Epithelial cell of esophagus (primary cell): ENCODE measurements around the gene ENDOU.
A peak's percentile ranks its signal among the peaks of the same experiment; 100 is the strongest.

ENCODE experiments used
- DNase-seq: peaks from one replicate; pipeline ENCODE4 v3.0.0; 2010; ENCODE audit warnings: low read depth
- H3K4me3 ChIP-seq: 2 replicates; pipeline ENCODE4 v1.5.1; 2011; ENCODE audit warnings: mild to moderate bottlenecking, low read length, control low read depth
- CTCF ChIP-seq: IDR thresholded peaks from 2 replicates; pipeline ENCODE4 v1.5.1; 2011; ENCODE audit warnings: low read depth, mild to moderate bottlenecking, low read length, control low read depth, inconsistent platforms; ENCODE audit not compliant: insufficient read depth; ENCODE audit errors: missing control alignments

ENDOU gene

DNA sequence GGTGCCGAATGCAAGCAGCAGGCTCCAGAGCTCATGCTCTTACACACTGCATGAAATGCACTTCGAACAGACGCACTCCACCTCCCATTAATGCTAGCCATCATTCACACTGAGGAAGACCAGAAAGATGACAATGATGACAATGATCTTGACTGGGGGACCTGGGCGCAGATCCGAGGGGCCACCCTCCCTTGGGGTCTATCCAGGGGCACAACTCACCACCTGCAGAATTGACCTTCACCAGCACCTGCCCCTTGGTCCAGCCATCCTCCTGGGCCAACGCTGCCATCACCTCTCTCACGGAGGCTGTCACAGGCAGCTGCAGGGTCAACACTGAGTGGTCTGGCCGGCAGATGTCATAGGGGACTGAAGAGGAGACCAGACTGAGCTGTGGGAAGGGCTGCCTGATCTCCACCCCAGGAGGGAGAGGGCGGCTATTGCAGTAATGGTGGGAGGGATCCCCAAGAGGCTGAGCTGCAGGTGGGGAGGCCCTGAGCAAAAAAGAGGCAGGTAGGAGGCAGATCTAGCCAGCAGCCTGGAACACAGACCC lies 18.1 kb upstream of the ENDOU start:
- no peak overlapping the region for H3K4me3 ChIP-seq
- DNase-seq, result no peak
- TF ChIP-seq CTCF, result no peak

DNA sequence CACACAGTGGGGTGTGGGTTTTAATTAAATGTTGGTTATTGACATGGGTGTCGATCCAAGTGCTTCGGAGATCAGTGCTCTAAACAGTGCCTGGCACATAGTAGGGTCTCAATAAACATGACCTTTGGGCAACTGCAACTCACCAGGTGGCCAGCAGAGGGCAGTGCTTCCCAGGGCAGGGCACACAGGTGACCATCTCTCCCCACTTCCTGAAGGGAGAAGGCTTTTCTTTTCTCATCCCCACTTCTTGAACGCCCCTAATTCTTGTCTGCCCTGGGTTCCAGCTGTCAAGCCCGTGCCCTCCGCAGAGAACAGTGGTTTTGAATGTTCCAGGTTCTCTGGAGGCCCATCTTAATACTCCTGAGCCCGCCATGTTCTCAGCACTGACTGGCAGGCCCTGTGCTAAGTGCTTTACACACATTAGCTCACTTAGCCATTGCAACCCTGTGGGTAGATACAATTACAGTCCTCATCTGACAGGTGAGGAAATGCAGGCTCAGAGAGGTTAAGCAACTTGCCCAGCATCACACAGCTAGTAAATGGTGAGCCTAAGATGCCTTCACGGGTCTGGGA lies 17.0 kb upstream of the ENDOU start:
- no peak overlapping the region for H3K4me3 ChIP-seq
- peak; percentile 63 for DNase-seq
- TF ChIP-seq CTCF, result peak; percentile 99

GRCh38 chr12:47741340-47741703 lies 16.0 kb upstream of the ENDOU start:
- H3K4me3 ChIP-seq, result no peak overlapping the region
- no peak for DNase-seq
- no peak for TF ChIP-seq CTCF

DNA sequence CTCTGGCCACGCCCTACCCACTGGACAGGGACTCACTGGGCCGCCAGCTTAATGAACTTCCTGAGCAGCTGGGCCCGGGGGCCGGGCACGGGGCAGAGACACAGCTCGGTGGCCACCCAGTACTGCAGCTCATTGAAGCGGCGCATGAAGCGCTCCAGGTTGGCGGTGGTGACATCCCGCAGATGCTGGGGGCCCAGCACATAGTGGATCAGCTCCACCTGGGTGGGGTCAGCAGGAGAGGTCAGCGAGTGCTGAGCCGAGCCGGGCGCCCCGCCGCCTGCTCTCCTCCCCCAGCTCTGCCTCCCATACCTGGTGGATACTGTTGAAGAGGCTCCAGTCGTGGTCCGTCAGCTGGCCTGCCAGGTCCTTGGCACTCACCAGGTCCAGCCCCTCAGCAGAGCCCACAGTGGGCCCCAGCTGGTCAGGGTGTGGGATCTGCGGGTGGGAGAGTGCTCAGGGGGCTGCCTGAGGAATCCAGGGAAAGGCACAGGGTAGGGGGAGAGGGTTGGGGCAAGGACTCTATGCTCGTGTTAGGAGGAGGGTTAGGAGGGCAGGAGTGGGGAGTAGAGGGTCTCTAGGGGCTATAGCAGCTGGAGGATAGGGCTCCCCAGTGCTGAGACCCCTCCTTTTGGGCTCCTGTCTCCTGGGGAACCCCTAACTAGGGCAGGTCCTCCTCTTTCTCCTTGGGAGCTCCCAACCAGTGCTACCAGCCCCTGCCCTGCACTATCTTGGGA lies 15.5 kb upstream of the ENDOU start:
- H3K4me3 ChIP-seq, result no peak overlapping the region
- TF ChIP-seq CTCF, result no peak
- no peak for DNase-seq

DNA sequence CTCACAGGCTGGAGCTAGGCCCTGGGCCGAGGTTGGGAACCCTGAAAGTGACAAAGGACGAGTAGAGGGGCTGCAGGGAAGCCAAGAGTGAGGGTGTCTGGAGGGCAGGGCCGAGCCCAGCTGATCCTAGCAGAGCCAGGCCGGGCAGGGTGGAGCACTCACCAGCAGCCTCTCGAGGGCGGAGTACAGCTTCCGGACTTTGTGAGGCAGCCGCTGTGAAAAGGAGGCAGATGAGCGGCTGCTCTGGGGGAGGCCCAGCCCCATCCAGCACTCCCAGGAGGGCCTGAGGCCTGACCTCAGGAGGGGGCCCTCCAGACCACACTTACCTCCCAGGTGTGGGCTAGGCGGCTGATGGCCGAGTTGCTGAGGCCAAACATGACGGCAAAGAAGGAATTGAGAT lies 14.7 kb upstream of the ENDOU start:
- DNase-seq, result no peak
- no peak for TF ChIP-seq CTCF
- no peak overlapping the region for H3K4me3 ChIP-seq

- no peak for DNase-seq
- TF ChIP-seq CTCF, result no peak
- no peak overlapping the region for H3K4me3 ChIP-seq
These were observed 14.0 kb upstream of the ENDOU start for GRCh38 chr12:47739297-47739696.
